NCI-H748 treated with DMSO at 0.1 percent for 48 hours (cell line): ENCODE measurements around the gene CTNNBIP1.

Experiments
- DNase-seq: peaks from one replicate; lab custom pipeline; 2025; lab: John Stamatoyannopoulos, UW

CTNNBIP1 gene

GRCh38 chr1:9853249-9853595, 56.8 kb downstream of the CTNNBIP1 start:
- DNase-seq, result no peak

- no peak for DNase-seq
These were observed 57.4 kb downstream of the CTNNBIP1 start for GRCh38 chr1:9852410-9853248.

GRCh38 chr1:9852004-9852403, 58.1 kb downstream of the CTNNBIP1 start:
- no peak for DNase-seq

- DNase-seq, result no peak
These were observed 59.5 kb downstream of the CTNNBIP1 start for GRCh38 chr1:9850442-9851162.

- DNase-seq, result no peak
These were observed 60.2 kb downstream of the CTNNBIP1 start for GRCh38 chr1:9849691-9850441.

- no peak for DNase-seq
These were observed 62.0 kb downstream of the CTNNBIP1 start for GRCh38 chr1:9848022-9848421.

GRCh38 chr1:9847269-9847668, 62.8 kb downstream of the CTNNBIP1 start:
- no peak for DNase-seq

GRCh38 chr1:9846611-9847171, 63.4 kb downstream of the CTNNBIP1 start:
- DNase-seq, result no peak

- no peak for DNase-seq
These were observed 64.2 kb downstream of the CTNNBIP1 start for GRCh38 chr1:9845914-9846313.

DNA sequence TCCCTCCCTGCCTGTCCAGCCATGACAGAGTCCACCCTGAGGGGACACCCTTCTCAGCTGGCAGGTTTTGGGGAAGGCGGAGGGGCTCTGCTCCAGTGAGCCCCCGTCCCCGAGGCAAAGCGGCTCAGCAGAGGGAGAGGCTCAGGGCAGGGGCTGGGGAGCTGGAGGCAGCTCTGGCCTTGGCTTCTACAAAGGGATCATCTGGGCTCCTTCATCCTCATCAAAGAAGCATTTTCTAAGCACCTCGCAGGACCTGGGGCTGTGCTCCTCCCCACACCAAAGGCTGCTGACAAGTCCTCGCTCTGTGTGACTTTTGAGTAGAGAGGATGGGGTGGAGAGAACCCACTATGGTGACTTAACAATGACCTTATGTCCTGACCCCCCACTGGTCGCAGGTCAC, 65.3 kb downstream of the CTNNBIP1 start:
- no peak for DNase-seq

GRCh38 chr1:9844106-9844505, 66.0 kb downstream of the CTNNBIP1 start:
- no peak for DNase-seq

GRCh38 chr1:9843576-9843945, 66.5 kb downstream of the CTNNBIP1 start:
- DNase-seq, result peak; percentile 62

DNA sequence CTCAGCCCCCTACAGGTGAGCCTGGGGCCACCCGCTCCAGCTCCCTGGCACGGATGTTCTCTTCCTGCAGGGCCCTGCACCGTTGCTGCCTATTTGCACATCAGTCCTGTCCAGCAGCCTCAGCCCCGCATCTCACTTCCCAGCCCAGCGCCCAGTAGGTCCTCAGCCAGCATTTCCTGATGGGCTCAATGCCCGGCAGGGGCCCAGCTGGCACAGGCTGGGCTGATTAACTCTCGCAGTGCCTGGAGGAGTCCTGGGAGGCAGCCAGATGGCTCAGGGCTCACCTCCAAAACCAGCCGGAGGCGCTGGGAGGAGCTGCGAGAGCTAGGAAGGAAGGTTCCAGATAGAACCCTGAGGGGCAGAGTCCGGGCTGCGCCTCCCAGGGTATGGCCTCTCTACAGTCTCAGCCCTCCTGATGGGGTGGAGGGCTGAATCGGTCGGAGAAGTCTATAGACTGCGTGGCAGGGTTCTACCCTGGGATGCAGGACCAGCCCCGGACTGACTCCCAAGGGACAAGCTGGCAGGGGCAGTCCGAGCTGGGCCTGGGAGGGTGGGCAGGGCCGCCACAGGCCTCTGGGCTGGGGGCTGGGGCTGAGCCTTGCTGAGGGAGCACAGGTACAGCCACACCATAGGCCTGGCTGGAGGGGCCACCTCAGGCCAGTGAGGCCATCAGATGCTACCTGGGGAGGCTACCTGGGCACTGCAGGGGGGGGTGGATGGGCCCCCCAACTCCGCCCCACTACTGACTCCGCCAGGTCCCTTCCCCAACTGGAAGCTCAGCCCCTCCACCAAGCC, 67.1 kb downstream of the CTNNBIP1 start:
- no peak for DNase-seq

GRCh38 chr1:9842073-9842711, 67.9 kb downstream of the CTNNBIP1 start:
- DNase-seq, result no peak

DNA sequence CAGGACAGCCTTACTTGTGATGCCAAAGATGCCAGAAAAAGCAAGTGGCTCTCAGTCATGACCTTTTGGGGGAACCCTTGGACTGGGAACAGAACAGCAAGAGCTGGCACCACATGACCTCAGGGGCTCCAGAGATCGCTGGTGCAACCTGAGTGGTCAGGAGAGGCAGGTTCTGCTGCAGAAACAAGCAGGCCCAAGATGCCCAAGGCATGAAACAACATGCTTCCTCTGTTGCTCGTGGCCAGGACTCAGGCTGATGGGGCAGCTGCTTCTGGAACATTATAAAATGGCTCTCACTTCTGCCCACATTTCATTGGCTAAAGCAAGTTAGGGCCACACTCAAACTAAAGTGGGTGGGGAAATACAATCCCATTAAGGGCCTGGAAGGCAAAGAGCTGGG, 68.6 kb downstream of the CTNNBIP1 start:
- no peak for DNase-seq

DNA sequence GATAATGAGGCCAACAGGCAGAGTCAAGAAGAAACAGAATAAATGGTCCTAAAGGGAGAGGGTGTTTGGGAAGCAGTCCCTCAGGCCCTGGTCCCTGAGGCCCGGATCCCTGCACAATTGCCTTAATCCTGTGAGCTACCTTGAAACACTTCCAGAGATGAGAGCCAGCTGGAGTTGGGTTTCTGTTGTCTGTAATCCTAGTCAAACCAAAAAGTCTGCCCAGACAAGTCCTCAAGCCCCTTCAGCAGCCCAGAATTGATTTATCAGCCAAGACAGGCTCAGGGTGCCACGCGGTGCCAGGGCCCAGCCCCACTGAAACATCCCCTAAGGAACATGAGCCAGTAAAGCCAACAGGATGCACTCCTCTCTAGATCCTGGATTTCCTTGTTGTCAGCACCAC, 69.9 kb downstream of the CTNNBIP1 start:
- DNase-seq, result no peak

GRCh38 chr1:9838946-9839345, 71.1 kb downstream of the CTNNBIP1 start:
- peak; percentile 35 for DNase-seq

DNA sequence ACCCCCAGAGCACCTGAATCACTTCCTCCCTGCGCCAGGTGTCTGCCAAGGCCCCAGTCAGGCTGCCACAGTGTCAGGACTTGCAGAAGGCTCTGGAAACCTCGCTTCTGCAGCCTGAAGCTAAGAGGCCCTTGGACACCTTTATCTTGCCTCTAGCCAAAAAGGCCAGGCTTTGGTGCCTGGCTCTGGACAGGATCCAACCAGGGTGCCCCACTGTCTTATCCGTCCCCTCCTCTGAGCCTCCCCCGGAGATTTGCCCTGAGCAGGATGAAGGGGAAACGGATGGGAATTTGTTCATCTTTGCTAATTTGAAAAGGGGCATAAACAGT, 73.5 kb downstream of the CTNNBIP1 start:
- no peak for DNase-seq

- DNase-seq, result no peak
These were observed 74.1 kb downstream of the CTNNBIP1 start for GRCh38 chr1:9835758-9836631.

DNA sequence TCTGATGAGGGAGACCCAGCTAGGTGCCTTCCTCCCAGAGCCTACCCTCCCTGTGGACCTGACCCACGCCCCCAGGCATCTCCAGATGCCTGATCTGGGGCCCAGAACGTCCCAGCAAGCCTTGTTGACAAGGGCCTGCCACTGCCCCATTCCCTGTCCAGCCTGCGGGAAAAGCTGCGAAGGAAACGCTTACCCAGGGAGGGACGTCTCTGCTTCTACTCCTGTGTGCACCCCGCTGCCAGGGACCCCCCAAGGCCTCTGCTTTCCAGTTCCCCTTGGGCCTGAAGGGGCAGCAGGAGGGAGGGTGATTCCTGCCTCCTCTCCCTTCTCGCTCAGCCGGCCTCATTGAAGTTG, 74.7 kb downstream of the CTNNBIP1 start:
- no peak for DNase-seq
